Myometrial cell (primary cell): Measurements from ENCODE around the gene SPINT3. TPM values are rescaled to one million over a fixed set of nuclear protein-coding genes. Genes with fewer than 3 reads are reported as not detected.

ENCODE experiments used
- total RNA-seq: library from RNA; depleted of rRNA; stranded (reverse); fragments of >200 nt; gene quantifications from 2 replicates; pipeline ENCODE4 v1.2.3, GENCODE V29; 2015

Gene SPINT3
- not detected in 2 replicates for total RNA-seq

GRCh38 chr20:45515147-45515913, at the start of gene SPINT3:
Gene SPINT3, minus strand, starts transcription at chr20:45515622. Its CDS starts 14 bp downstream, at chr20:45515608.

GRCh38 chr20:45547206-45547770, 31.9 kb upstream of the SPINT3 start, which contains the start of gene EPPIN:
Gene EPPIN, minus strand, starts transcription at chr20:45547401. Its CDS starts 44 bp downstream, at chr20:45547357.

GRCh38 chr20:45539382-45539781, 24.0 kb upstream of the SPINT3 start, which contains the start of gene WFDC6:
Gene WFDC6, minus strand, starts transcription at chr20:45539482. Its CDS starts 75 bp downstream, at chr20:45539407.

GRCh38 chr20:45469336-45470261, 45.8 kb downstream of the SPINT3 start, which contains the start of gene WFDC2:
Gene WFDC2, plus strand, starts transcription at chr20:45469753. Its CDS starts 29 bp downstream, at chr20:45469782.

Other genes starting within 250 kb of the SPINT3 start
- gene RBPJL, start 208.8 kb downstream of the SPINT3 start, total RNA-seq, result not detected in 2 replicates
- gene MATN4, start 207.3 kb downstream of the SPINT3 start, total RNA-seq, result not detected in 2 replicates
- gene SDC4, start 167.2 kb downstream of the SPINT3 start, total RNA-seq, result 263 and 270 TPM in 2 replicates
- 43.0 and 95.3 TPM in 2 replicates for gene SYS1, start 152.5 kb downstream of the SPINT3 start, total RNA-seq
- 3.2 TPM in 1 of 2 replicates, not detected in the other for gene TP53TG5, start 137.3 kb downstream of the SPINT3 start, total RNA-seq
- 4.9 and 11.3 TPM in 2 replicates for gene DBNDD2, start 107.3 kb downstream of the SPINT3 start, total RNA-seq
- gene PIGT, start 99.5 kb downstream of the SPINT3 start, total RNA-seq, result 63.6 and 67.5 TPM in 2 replicates
- gene WFDC2, start 45.9 kb downstream of the SPINT3 start, total RNA-seq, result not detected in 2 replicates
- not detected in 2 replicates for gene WFDC6, start 23.9 kb upstream of the SPINT3 start, total RNA-seq
- gene EPPIN, start 31.8 kb upstream of the SPINT3 start, total RNA-seq, result not detected in 2 replicates
- not detected in 2 replicates for gene WFDC8, start 63.7 kb upstream of the SPINT3 start, total RNA-seq
- gene WFDC10A, start 114.1 kb upstream of the SPINT3 start, total RNA-seq, result not detected in 2 replicates
- not detected in 2 replicates for gene WFDC9, start 115.7 kb upstream of the SPINT3 start, total RNA-seq
- not detected in 2 replicates for gene WFDC11, start 154.6 kb upstream of the SPINT3 start, total RNA-seq
- not detected in 2 replicates for gene WFDC13, start 186.4 kb upstream of the SPINT3 start, total RNA-seq
- gene WFDC10B, start 189.4 kb upstream of the SPINT3 start, total RNA-seq, result not detected in 2 replicates
- not detected in 2 replicates for gene SPINT4, start 206.7 kb upstream of the SPINT3 start, total RNA-seq